DMS 273 (cell line): ENCODE measurements around the gene TBCK.

Experiments used
- DNase-seq: peaks from one replicate; lab custom pipeline; 2025; ENCODE audit not compliant: unreplicated experiment; lab: John Stamatoyannopoulos, UW

Gene TBCK

GRCh38 chr4:106287353-106287969 is 28.5 kb downstream of the TBCK start:
- DNase-seq: no peak

GRCh38 chr4:106286611-106287010 is 29.4 kb downstream of the TBCK start:
- no peak for DNase-seq

DNA sequence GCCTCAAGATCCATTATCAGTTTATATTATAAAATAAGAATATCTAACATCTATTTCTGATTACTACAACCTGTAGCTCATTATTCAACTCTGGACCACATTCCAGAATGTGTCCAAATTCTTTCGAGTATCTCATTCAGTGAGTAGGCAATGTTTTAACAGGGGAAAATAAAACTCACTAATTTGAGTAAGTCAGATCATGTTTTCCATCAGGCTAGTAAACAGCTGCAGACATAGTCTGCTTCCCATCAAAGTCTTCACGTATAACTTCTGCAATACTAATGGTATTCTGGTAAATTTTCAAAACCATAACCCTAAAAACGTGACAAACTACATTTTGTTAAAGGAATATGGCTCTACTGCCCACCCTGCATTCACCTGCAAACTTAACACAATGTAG is 31.8 kb downstream of the TBCK start:
- no peak for DNase-seq

- DNase-seq: no peak
Measured at GRCh38 chr4:106277140-106277675, 38.8 kb downstream of the TBCK start.

DNA sequence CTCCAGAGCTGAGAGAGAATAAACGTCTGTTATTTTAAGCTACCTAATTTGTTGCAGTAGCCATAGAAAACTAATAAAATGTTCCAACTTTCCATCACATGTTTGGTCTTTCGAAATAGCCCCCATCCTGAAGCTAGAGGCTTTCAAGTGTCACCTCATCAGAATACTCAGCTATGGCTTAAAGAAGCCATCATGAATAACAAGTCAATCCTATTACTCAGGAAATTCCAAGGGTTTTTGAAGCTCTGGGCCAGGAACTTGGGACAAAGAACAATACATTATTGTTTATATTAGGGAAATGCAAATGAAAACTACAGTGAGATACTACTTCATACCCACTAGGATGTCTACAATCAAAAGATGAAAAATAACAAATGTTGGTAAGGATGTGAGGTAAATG is 42.2 kb downstream of the TBCK start:
- no peak for DNase-seq

GRCh38 chr4:106270736-106271135 is 45.3 kb downstream of the TBCK start:
- DNase-seq: no peak

DNA sequence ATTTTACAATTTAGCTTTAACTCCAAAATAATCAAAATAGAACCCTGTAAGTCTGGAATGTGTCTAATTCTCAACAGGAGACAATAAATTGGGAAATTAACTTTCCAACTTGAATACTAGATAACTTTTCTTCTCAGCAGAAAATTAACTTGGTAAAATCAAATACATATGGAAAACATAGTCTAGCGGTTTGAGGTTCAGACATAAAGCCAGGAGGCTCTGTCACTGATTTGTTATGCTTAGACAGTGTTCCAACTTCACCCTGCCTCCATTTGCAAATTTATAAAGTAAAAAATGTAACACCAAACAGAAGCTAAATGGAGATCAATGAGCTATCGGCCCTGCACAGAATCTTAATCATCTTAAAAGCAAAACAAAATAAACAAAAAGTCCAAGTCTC is 46.3 kb downstream of the TBCK start:
- DNase-seq: no peak

DNA sequence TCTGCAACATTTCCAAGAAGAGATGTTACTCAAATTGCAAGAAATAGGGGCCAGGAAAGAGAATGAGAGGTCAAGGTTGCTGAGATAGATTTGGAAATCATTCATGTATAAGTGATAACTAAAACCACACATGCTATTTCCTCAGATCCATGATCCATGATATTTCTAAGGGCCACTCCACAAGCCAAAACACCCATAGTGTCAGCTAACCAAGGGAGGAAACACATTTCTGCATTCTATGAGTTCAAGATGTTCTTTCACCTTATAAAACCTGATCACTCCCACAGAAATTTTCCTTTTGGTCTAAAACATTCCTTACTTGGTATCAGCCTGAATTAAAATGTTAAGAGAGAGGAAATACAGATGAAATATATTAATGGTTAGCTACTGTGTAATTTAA is 47.2 kb downstream of the TBCK start:
- DNase-seq: no peak

GRCh38 chr4:106266201-106266600 is 49.8 kb downstream of the TBCK start:
- peak; percentile 32 for DNase-seq

GRCh38 chr4:106264331-106264728 is 51.7 kb downstream of the TBCK start:
- DNase-seq: no peak

- no peak for DNase-seq
Measured at GRCh38 chr4:106263594-106264330, 52.2 kb downstream of the TBCK start.

- no peak for DNase-seq
Measured at GRCh38 chr4:106261980-106262379, 54.0 kb downstream of the TBCK start.

DNA sequence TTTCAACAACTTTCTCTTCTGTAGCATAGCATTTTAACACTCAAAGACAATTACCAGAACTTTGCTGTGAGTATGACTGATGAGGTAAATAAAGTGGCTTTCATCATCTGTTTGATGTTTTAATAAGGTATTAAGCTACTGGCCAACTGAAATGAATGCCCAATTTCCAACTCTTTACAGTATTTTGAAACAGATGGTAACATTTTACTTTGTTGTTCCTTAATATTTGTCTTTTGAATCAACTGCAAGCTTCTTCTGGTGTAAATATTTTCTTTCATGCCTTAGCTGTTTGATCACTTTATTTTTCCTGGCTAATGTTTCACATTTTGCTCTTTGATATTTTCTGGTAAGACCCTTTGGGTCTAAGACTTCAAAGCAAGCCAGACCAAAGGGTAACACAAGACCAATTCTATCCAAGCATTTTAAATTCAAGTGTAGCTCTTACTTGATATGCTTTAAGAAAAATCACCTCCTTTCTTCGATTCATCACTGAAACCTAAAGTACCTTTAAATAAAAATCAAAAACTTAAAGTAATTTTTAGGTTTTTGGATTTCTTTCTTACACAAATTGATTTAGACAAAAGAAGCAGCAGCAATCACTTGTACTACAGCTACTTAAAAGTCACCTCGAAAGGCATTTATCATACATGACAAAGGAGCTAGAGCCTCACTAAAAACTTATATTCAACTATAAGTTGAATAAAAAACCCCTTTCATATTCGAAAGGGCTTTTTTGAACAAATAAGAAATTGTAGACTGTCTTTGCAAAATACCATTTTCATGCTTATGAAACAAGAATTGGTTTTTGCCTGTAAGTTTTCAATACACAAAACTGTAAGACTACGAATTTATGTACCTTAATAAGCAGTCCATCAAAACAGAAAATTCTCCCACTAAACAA is 57.6 kb downstream of the TBCK start:
- DNase-seq: no peak

- DNase-seq: no peak
Measured at GRCh38 chr4:106256190-106256589, 59.8 kb downstream of the TBCK start.

GRCh38 chr4:106255195-106255594 is 60.8 kb downstream of the TBCK start:
- no peak for DNase-seq

DNA sequence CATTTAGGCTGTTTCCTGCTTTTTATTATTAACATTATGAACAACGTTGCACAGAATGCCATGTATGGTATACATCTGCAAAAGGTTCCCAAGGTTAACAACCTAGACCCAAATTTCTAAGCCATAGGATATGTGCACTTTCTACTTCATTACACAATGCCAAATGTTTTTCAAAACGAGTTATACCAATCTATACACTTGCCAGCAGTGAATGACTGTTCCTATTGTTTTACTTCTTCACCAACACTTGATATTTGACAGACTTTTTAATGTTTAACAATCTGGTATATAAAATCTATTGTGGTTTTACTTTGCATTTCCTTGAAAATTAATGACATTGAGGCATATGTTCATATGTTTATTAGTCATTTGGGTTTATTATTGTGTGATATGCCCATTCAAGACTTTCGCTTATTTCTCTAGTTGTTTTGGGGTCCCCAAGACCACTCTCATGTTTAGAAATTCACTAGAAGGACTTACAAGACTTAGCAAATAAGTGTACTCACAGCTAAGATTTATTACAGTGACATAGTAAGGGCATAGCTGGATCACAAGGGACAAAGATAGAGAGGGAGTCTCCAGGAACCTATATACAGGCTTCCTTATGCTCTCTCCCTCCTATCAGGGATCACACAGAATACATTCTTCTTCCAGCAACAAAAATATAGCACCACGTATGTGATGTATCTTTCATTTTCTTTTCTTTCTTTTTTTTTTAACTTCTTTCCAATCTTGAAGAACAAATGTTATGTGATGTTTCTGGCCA is 62.5 kb downstream of the TBCK start:
- DNase-seq: no peak

GRCh38 chr4:106247600-106247999 is 68.4 kb downstream of the TBCK start:
- no peak for DNase-seq

GRCh38 chr4:106246441-106246840 is 69.6 kb downstream of the TBCK start:
- DNase-seq: no peak

GRCh38 chr4:106245176-106245575 is 70.8 kb downstream of the TBCK start:
- no peak for DNase-seq

DNA sequence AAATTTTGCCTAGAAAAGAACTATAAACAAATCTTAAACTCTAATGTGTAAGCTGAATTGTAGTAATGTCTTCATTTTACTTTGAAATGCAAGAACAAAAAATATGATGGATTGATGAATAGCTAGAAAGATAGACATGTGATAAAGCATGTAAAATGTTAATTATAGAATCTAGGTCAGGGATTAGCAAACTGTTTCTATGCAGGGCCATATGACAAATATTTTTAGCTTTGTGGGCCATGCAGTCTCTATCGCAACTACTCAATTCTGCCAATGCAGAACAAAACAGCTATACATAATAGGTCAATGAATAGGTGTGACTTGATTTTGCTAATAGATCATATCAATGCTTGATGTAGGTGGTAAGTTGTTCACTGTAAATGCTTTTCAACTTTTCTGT is 75.3 kb downstream of the TBCK start:
- DNase-seq: no peak
